SK-N-SH treated with all-trans-retinoic acid at 6 μM for 48 hours (cell line): ENCODE results near the gene ARFGEF2.

Source experiments
- ATAC-seq: fragments of 200-7000 bp; cut with Tn5 transposase; 3 replicates; pipeline ENCODE4 v1.9.1; 2020; ENCODE audit warnings: mild to moderate bottlenecking, moderate library complexity
- ARNTL ChIP-seq: fragments of 450-650 bp; formaldehyde crosslinking; IDR thresholded peaks from 2 replicates; pipeline ENCODE4 v1.5.0; 2020; ENCODE audit warnings: low read depth, mild to moderate bottlenecking, moderate library complexity, borderline replicate concordance
- BACH2 ChIP-seq: fragments of 250-450 bp; sonication (Bioruptor Pico); IDR thresholded peaks from 2 replicates; pipeline ENCODE4 v1.9.0; 2021; ENCODE audit warnings: mild to moderate bottlenecking, borderline replicate concordance
- CREB5 ChIP-seq: fragments of 250-450 bp; sonication (Bioruptor Pico); IDR thresholded peaks from 2 replicates; pipeline ENCODE4 v1.5.1; 2020; ENCODE audit warnings: low read depth, mild to moderate bottlenecking, moderate library complexity
- CSDC2 ChIP-seq: fragments of 250-450 bp; sonication (Bioruptor Pico); IDR thresholded peaks from 2 replicates; pipeline ENCODE4 v1.5.0; 2020; ENCODE audit warnings: mild to moderate bottlenecking, moderate library complexity
- CSRNP3 ChIP-seq: fragments of 250-450 bp; sonication (Bioruptor Pico); IDR thresholded peaks from 2 replicates; pipeline ENCODE4 v1.5.1; 2021; ENCODE audit warnings: mild to moderate bottlenecking, moderate library complexity
- ESRRG ChIP-seq: fragments of 250-450 bp; sonication (Bioruptor Pico); IDR thresholded peaks from 2 replicates; pipeline ENCODE4 v1.6.1; 2021; ENCODE audit warnings: mild to moderate bottlenecking
- GLIS3 ChIP-seq: fragments of 250-450 bp; sonication (Bioruptor Pico); IDR thresholded peaks from 2 replicates; pipeline ENCODE4 v1.5.0; 2020; ENCODE audit warnings: mild to moderate bottlenecking, moderate library complexity
- ISL1 ChIP-seq: fragments of 250-450 bp; sonication (Bioruptor Pico); IDR thresholded peaks from 2 replicates; pipeline ENCODE4 v2.1.2; 2022; ENCODE audit warnings: mild to moderate bottlenecking, moderate library complexity
- OSR1 ChIP-seq: fragments of 250-450 bp; sonication (Bioruptor Pico); IDR thresholded peaks from 2 replicates; pipeline ENCODE4 v1.8.0; 2022; ENCODE audit warnings: moderate library complexity, mild to moderate bottlenecking, inconsistent platforms
- PATZ1 ChIP-seq: fragments of 250-450 bp; sonication (Bioruptor Pico); IDR thresholded peaks from 2 replicates; pipeline ENCODE4 v1.8.0; 2020; ENCODE audit warnings: mild to moderate bottlenecking, moderate library complexity, borderline replicate concordance
- POU6F1 ChIP-seq: fragments of 250-450 bp; sonication (Bioruptor Pico); IDR thresholded peaks from 2 replicates; pipeline ENCODE4 v1.8.0; 2021; ENCODE audit warnings: low read depth, mild to moderate bottlenecking, moderate library complexity, borderline replicate concordance
- PPARA ChIP-seq: fragments of 250-450 bp; sonication (Bioruptor Pico); IDR thresholded peaks from 2 replicates; pipeline ENCODE4 v1.5.0; 2020; ENCODE audit warnings: mild to moderate bottlenecking, borderline replicate concordance
- RARB ChIP-seq: fragments of 250-450 bp; sonication (Bioruptor Pico); IDR thresholded peaks from 2 replicates; pipeline ENCODE4 v1.8.0; 2021; ENCODE audit warnings: mild to moderate bottlenecking, moderate library complexity
- SNAI2 ChIP-seq: fragments of 250-450 bp; sonication (Bioruptor Pico); IDR thresholded peaks from 2 replicates; pipeline ENCODE4 v1.5.0; 2020; ENCODE audit warnings: mild to moderate bottlenecking, moderate library complexity
- TCF4 ChIP-seq: fragments of 250-450 bp; sonication (Bioruptor Pico); IDR thresholded peaks from 2 replicates; pipeline ENCODE4 v1.8.0; 2021; ENCODE audit warnings: mild to moderate bottlenecking, moderate library complexity, borderline replicate concordance
- TSHZ2 ChIP-seq: fragments of 250-450 bp; sonication (Bioruptor Pico); IDR thresholded peaks from 2 replicates; pipeline ENCODE4 v1.5.0; 2020; ENCODE audit warnings: mild to moderate bottlenecking, moderate library complexity
- ZFP3 ChIP-seq: fragments of 250-450 bp; sonication (Bioruptor Pico); IDR thresholded peaks from 2 replicates; pipeline ENCODE4 v1.5.0; 2020; ENCODE audit warnings: mild to moderate bottlenecking, moderate library complexity
- ZFP30 ChIP-seq: fragments of 450-650 bp; formaldehyde crosslinking; IDR thresholded peaks from 2 replicates; pipeline ENCODE4 v1.5.0; 2022; ENCODE audit warnings: mild to moderate bottlenecking, moderate library complexity
- ZNF565 ChIP-seq: fragments of 450-650 bp; formaldehyde crosslinking; conservative IDR thresholded peaks from 2 replicates; pipeline ENCODE4 v1.5.0; 2020; ENCODE audit warnings: low read depth, mild to moderate bottlenecking, moderate library complexity
- ZNF70 ChIP-seq: fragments of 450-650 bp; formaldehyde crosslinking; IDR thresholded peaks from 2 replicates; pipeline ENCODE4 v1.5.0; 2020; ENCODE audit warnings: mild to moderate bottlenecking, moderate library complexity
- ZNF8 ChIP-seq: fragments of 450-650 bp; formaldehyde crosslinking; IDR thresholded peaks from 2 replicates; pipeline ENCODE4 v1.5.0; 2020; ENCODE audit warnings: mild to moderate bottlenecking, moderate library complexity

The ARFGEF2 gene

GRCh38 chr20:48940170-48940569 is 18.7 kb downstream of the ARFGEF2 start:
- no peak for ATAC-seq
- TF ChIP-seq ISL1 (CRISPR knock-in tag) (no peak), ZNF565 (CRISPR knock-in tag) (no peak), RARB (CRISPR knock-in tag) (no peak), PATZ1 (no peak), ESRRG (CRISPR knock-in tag) (no peak), OSR1 (no peak), SNAI2 (CRISPR knock-in tag) (no peak), BACH2 (CRISPR knock-in tag) (no peak), CREB5 (CRISPR knock-in tag) (no peak), ARNTL (CRISPR knock-in tag) (no peak), CSDC2 (CRISPR knock-in tag) (no peak), TSHZ2 (CRISPR knock-in tag) (no peak), GLIS3 (no peak), ZFP30 (CRISPR knock-in tag) (no peak), CSRNP3 (CRISPR knock-in tag) (no peak), ZNF8 (CRISPR knock-in tag) (no peak), ZFP3 (no peak), ZNF70 (no peak)

DNA sequence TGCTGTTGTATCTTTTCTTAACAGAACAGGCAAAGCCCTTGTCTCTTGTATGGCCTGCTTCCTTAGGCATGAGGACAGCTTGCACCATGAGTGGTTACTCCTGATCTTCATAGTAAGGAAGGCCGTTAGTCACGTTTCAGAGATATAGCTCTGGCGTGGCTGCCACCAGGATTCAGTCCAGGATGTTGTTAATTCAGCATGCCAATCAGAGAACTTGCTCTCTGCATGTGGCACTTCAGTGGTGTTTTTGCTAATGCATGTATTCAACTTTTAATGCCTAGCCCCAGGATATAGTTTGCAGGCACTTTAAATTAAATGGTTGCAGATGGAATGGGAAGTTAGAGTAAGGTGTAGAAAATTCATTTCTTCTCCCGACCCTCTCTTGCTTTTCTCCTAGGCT is 20.0 kb downstream of the ARFGEF2 start:
- no peak for ATAC-seq
- TF ChIP-seq ESRRG (CRISPR knock-in tag) (no peak), ZNF8 (CRISPR knock-in tag) (no peak), CSDC2 (CRISPR knock-in tag) (no peak), POU6F1 (CRISPR knock-in tag) (no peak), ZFP30 (CRISPR knock-in tag) (no peak), PPARA (CRISPR knock-in tag) (no peak), ARNTL (CRISPR knock-in tag) (no peak), CSRNP3 (CRISPR knock-in tag) (no peak), BACH2 (CRISPR knock-in tag) (no peak), ZFP3 (no peak), TCF4 (CRISPR knock-in tag) (no peak), PATZ1 (no peak), ISL1 (CRISPR knock-in tag) (no peak)
